Stromal cell of bone marrow (primary cell): ENCODE data around the gene MRS2.
"Not testable (repeated sequence)": the region's sequence is repeated elsewhere in the genome, so short reads cannot be mapped to it uniquely, and the experiment has no call there.

Experiments
- DNase-seq: peaks from one replicate; pipeline ENCODE4 v3.0.0-alpha.2; 2012; ENCODE audit warnings: low read depth

MRS2 gene, protein sequence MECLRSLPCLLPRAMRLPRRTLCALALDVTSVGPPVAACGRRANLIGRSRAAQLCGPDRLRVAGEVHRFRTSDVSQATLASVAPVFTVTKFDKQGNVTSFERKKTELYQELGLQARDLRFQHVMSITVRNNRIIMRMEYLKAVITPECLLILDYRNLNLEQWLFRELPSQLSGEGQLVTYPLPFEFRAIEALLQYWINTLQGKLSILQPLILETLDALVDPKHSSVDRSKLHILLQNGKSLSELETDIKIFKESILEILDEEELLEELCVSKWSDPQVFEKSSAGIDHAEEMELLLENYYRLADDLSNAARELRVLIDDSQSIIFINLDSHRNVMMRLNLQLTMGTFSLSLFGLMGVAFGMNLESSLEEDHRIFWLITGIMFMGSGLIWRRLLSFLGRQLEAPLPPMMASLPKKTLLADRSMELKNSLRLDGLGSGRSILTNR

DNA sequence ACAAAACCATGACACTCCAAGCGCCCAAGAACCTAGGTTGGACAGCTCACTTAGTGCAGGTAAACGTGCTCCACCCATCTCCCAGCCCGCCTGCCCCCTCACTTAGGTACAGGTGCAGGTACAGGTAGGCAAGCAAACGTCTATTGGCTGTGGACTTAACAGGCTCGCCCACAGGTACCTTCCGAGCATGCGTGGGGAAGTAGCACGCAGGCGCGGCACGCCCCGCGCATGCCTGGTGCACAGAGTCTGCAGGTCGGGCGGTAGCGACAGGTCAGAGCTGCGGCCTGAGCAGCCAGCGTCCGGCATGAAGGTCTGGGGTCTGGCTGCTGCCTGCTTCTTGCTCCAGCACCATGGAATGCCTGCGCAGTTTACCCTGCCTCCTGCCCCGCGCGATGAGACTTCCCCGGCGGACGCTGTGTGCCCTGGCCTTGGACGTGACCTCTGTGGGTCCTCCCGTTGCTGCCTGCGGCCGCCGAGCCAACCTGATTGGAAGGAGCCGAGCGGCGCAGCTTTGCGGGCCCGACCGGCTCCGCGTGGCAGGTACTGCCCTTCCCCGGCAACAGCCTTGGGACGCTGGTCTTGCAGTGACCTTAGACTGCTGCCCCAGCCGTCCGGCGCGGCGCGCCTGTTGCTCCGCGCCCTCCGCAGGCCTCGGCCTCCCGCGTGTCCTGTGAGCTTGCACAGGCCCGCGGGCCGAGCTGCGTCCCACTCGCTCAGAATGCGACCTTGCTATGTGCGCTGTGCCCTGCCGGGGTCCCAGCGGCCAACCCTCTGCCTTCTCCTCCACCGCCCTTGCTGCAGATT is at the start of gene MRS2:
Gene MRS2 (plus strand): TSS at position 240 of the 804 bp plus-strand sequence. CDS start 111 bp downstream, at position 351.
- DNase-seq, result peak; percentile 50

DNA sequence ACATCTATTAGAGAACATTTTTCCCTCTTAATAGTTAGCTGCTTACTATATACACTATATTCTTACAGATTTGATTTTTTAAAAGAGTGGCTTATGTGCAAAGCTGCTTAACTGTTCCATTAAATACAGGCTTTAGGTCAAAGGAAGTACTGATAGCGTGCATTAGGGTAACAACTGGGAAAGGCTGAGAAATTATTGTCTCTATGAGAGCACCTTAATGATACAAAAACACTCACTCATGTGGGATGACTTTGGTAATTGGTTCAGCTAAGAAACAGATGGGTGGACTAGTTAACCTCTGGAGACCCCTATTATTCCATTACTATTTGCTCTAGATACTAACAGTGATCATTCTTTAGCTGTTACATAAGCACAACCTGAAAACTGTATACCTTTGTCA is 48.9 kb upstream of the MRS2 start:
- no peak for DNase-seq

DNA sequence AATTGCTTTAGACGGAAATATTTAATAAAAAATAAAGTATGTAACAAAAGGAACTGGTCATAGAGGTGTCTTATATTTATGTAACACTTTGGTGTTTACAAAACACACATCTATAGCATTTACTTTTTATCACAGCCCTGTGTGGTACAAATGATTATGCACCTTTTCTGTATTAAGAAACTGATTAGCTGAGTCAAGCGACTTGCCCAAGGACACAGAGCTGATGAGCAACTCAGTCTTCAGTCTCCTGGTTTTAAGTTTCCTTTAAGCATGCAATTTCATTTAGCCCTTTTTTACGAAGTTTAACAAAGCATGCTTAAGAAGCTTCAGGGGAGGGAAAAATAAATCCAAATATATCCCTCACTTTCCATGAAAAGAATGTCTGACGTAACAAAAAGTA is 47.3 kb upstream of the MRS2 start:
- DNase-seq, result no peak

DNA sequence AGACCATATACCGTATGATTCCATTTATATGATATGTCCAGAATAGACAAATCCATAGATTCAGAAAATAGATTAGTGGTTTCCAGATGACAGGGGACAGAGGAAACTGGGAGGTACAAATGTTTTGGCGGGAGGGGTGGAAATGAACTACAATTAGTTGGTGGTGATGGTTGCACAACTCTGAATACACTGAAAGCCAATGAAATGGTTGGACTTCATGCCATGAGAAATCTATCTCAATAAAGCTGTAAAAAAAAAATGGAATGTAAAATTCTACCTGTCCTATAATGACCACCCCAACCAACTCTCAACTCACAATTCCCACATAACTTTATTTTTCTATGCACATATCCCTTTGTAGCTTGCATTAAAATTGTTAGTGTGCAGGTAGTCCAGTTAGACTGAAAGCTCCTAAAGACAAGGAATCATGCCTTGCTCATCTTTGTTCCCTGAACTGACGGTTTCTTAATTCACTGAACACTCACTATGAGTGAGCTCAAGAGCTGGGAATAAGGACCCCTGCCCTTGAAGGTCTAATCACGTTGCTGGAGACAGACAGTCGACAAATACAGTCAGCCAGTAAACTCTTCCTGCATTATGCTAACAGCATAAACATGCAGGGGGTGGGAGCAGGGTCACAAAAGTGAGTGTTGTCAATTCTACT is 46.3 kb upstream of the MRS2 start:
- DNase-seq, result no peak

DNA sequence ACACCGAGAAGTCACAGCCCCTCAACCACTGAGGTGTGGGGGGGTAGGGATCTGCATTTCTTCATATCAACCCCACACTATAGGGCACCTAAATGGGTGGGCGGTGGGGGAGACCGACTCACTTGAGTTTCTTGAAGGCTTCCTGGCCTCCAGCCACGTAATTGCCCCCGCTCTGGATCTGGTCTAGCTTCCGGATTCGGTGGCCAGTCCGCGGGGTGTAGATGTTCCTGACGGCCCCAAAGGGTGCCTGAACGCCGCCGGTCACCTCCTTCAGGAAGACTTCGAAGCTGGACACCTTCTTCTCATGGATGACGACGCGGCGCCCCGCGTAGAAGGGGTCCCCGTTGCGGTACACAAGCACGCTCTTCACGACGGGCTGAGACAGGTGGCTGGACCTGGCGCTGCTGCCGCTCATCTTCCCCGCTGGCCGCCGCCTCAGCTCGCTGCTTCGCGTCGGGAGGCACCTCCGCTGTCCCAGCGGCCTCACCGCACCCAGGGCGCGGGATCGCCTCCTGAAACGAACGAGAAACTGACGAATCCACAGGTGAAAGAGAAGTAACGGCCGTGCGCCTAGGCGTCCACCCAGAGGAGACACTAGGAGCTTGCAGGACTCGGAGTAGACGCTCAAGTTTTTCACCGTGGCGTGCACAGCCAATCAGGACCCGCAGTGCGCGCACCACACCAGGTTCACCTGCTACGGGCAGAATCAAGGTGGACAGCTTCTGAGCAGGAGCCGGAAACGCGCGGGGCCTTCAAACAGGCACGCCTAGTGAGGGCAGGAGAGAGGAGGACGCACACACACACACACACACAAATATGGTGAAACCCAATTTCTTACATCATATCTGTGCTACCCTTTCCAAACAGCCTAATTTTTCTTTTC is 45.2 kb upstream of the MRS2 start, which contains the start of gene DCDC2:
Gene DCDC2 (minus strand): TSS at position 724 of the 883 bp plus-strand sequence. CDS start 309 bp downstream, at position 415.
- no peak for DNase-seq

DNA sequence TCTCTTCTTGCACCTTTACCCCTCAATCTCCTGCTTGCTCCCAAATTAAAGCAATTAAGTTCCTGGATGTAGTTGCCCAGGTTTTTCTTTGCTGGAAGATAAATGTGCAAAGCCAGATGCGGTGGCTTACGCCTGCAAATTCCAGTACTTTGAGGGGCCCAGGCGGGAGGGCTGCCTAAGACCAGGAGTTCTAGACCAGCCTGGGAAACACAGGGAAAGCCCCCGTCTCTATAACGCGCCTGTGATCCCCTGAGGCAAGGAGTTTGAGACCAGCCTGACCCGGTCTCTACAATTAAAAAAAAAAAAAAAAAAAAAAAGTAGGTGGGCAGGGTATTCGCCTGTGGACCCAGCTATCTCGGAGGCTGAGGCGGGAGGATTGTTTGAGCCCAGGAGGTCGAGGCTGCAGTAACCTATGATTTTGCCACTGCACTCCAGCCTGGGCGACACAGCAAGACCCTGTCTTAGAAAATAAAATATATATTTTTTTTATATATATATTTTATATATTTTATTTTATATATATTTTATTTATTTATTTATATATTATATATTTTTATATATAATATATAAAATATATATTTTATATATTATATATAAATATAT is 44.4 kb upstream of the MRS2 start:
- DNase-seq, result no peak

DNA sequence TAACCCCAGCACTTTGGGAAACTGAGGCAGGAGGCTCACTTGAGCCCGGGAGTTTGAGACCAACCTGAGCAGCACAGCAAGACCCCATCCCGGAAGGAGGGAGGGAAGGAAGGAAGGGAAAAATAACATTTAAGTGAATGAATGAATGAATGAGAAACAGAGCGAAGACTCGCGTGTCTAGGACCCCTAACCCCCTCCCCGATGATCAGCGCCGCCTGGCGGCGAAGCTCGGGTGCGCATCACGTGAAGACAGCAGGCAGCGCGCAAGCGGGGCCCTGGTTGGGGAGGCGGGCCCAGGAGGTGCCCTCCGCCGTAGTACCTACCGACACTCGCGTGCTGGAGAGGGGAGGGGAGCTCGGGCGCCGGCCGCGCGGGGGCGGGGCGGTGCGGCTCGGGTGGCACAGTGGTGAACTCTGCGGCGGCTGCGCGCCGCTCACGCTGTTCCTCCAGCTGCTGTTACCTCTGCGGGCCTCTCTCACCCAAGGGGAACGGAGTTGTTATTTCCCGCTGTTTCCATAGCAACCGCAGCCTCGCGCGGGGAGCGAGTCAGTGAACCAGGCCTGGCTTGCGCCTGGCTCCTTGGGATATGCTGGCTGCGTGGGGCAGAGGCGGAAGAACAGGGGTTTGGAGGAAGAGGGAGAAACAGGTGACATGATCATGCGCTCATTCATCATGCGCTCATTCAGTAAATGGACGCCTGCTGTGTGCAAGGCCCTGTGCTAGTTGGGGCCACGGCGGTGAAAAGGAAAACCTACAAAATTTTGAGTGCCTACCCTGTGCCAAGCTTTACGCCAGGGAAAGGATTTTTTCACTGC is 42.9 kb upstream of the MRS2 start:
- DNase-seq, result peak; percentile 60

DNA sequence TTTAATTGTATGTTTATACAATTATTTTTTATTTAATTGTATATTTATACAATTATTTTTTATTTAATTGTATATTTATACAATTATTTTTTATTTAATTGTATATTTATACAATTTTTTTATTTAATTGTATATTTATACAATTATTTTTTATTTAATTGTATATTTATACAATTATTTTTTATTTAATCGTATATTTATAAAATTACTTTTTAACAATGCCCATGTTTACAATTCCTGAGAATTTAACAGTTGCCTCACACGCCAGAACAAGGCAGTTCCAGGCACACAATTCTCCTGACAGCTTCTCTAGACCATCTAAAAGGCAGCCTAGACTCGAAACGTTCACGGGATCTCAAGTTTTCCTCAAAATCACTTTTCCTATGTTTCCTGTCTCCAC is 40.4 kb upstream of the MRS2 start:
- DNase-seq, result not testable (repeated sequence)

DNA sequence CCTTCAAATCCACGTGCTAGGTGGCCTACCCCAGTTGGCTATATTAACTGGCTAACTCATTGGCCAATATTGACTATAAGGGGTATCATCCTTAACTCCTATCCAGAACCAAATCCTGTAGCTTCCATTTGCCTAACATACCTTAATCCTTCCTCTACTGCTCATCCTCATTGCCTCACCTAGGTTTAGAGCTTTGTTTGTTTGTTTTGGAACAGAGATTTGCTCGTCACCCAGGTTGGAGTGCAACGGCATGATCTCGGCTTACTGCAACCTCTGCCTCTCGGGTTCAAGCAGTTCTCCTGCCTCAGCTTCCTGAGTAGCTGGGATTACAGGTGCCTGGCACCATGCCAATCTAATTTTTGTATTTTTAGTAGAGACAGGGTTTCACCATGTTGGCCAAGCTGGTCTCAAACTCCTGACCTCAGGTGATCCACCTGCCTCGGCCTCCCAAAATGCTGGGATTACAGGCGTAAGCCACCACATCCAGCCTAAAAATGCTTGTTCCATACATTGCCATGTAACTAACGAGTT is 37.6 kb upstream of the MRS2 start:
- not testable (repeated sequence) for DNase-seq

DNA sequence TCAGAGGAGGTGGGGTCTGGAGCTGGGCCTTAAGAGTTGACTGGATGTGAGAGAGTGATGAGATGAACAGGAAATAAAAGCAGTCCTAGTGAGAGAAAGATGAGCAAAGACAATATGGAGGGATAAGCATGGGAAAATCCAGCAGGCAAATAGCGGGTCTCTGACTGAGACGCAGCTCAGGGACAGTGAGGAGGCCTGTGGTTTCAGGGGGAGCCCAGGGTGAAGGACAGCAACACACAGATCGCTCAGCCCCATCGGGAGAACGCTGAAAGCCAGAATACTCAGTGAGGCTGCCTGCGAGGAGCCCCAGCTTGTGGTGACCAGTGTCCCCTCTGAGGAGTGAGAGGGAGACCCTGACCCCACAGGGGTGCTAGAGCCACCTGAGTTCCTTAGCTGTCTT is 28.1 kb upstream of the MRS2 start:
- no peak for DNase-seq

DNA sequence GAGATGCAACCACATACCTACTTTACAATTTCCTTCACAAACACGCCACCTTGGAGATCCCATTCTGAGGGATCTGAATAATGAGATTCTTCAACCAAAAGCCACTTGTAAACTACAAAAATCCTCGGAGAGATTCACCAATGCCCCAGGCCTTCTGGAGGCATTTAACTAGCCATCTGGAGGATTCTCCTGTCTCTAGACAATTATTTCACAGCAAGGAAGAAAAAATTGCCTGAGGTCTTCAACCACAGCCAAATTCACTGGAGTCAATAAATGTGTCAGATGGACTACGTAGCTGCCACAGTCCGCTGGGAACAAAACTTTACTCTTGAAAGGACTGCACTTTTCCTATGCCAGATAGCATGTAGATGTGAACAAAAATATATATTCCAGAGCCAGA is 25.9 kb upstream of the MRS2 start:
- DNase-seq, result no peak

DNA sequence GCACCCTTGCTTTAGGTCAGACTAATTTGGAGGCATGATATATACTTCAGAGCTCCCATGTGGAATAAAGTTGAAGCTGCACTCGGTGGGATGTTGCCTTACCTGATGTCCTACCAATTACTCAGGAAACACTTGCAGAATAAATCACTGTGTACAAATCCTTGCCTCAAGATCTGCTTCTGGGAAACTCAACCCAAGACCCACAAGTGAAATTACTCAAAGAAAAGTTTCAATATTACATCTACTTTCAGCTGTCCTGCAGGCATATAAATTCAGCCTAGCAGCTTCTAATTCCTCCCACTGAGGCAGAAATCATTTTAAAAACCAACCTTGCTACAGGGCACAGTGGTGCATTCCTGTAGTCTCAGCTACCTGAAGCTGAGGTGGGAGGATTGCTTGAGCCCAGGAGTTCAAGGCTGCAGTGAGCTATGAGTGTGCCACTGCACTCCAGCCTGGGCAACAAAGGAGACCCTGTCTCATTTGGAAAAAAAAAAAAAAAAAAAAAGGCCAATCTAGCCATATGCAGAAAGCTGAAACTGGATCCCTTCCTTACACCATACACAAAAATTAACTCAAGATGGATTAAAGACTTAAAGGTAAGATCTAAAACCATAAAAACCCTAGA is 24.2 kb upstream of the MRS2 start:
- no peak for DNase-seq

DNA sequence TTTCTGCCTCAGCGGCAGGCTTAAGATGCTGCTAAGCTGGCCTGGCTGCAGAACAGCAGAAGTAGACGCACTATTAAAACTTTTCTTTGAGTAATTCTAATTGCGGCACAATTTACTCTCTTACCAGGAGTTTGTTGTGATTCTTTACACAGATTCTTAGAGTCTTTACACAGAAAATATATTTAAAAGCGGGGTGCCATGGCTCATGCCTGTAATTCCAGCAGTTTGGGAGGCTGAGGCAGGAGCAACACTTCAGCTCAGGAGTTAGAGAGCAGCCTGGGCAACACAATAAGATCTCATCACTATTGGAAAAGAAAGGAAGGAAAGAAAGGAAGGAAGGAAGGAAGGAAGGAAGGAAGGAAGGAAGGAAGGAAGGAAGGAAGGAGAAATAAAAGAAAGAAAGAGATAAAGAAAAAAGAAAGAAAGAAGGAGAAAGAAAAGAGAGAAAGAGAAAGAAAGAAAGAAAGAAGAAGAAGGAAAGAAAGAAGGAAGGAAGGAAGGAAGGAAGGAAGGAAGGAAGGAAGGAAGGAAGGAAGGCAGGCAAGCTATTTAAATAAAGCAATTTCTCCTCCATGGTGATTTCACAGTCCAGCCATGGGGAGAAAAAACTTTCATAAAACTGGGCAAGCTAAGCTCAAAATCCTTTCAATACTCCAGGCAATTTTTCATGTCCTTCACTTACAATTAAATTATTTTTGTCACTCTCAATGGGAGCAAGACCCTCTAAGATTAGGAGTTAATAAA is 21.1 kb upstream of the MRS2 start:
- DNase-seq, result no peak

DNA sequence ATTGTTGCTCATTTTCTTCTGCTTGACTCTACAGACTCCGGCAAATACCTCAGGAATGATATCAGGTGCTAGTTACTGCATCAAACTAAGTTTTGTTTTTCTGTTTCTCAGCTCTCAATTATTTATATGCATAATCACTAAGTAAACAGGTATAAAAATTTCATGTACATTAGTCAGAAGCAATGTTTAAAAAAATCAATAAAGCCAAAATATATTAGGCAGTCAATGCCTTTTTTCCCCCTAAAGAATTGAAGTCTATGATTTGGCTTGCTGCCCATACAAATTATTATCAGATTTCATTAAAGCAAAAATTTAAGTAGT is 20.6 kb upstream of the MRS2 start:
- no peak for DNase-seq

DNA sequence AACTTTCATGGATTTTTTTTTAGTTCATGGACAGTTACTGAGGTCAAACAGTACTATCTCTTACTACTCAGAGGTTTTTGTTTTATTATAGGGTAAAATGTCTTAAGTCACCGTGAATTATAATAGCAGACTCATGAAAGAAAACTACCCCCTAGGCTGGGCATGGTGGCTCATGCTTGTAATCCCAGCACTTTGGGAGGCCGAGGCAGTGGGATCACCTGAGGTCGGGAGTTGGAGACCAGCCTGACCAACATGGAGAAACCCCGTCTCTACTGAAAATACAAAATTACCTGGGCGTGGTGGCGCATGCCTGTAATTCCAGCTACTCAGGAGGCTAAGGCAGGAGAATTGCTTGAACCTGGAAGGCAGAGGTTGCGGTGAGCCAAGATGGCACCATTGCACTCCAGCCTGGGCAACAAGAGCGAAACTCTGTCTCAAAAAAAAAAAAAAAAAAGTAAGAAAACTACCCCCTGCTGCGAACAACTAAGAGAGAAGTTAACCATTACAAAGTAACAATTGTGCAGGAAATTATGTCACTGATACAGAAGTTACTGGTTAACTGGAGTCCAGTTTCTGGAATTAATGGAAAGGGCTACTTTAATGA is 19.7 kb upstream of the MRS2 start:
- not testable (repeated sequence) for DNase-seq

DNA sequence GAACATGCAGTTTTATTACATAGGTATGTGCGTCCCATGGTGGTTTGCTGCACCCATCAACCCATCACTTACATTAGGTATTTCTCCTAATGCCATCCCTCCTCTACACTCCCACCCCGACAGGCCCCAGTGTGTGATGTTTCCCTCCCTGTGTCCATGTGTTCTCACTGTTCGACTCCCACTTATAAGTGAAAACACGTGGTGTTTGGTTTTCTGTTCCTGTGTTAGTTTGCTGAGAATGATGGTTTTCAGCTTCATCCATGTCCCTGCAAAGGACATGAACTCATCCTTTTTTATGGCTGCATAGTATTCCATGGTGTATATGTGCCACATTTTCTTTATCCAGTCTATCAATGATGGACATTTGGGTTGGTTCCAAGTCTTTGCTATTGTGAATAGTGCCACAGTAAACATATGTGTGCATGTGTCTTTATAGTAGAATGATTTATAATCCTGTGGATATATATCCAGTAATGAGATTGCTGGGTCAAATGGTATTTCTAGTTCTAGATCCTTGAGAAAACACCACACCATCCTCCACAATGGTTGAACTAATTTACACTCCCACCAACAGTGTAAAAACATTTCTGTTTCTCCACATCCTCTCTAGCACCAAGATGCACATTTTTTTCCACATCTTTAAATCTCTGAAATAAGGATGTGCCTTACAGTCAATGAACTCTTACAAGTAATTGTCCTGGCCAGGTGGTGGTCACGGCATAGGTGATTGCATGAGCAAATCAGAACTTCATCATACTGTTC is 18.2 kb upstream of the MRS2 start:
- DNase-seq, result not testable (repeated sequence)

DNA sequence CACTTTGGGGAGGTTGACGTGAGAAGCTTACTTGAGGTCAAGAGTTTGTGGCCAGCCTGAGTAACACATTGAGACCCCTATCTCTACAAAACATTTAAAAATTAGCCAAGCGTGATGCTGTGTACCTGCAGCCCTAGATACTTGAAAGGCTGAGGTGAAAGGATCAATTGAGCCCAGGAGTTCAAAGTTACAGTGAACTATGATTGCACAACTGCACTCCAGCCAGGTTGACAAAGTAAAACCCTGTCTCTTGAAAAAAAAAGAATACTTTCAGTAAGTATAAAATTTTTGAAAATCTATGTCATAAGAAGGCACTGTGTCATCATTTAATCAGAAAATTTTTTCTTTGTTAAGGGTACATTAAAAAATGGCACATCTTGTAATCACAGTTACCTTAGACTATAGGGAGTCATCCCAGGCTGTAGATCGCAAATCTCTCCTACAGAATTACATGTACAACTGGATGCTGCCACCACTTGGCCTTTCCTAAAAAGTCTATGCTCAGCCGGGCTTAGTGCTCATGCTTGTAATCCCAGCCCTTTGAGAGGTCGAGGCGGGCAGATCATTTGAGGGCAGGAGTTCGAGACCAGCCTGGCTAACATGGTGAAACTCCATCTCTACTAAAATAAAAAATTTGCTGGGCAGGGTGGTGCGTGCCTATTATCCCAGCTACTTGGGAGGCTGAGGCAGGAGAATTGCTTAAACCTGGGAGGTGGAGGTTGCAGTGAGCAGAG is 17.0 kb upstream of the MRS2 start:
- DNase-seq, result no peak
